ENCODE results near the gene CWF19L1.

- TF ChIP-seq POLR2AphosphoS5 (IDR thresholded peaks at IDR 0.05) (no peak), POLR2A (IDR thresholded peaks at IDR 0.05) (no peak)
These were observed 58.1 kb downstream of the CWF19L1 start for GRCh38 chr10:100209303-100209702.
